Measurements from ENCODE around the gene MRM1. TPM values are rescaled to one million over a fixed set of nuclear protein-coding genes. Genes with fewer than 3 reads are reported as not detected.
A peak's percentile ranks its signal among the peaks of the same experiment; 100 is the strongest.

Gene MRM1
- total and polyA plus RNA-seq, 2 experiments from 2014 or later = 9.5 to 10.0 TPM

GRCh38 chr17:36632916-36633771 lies 31.8 kb downstream of the MRM1 start:
- Histone ChIP-seq H3K36me3 (no peaks in the 10 kb centered on the region), H3K9me3 (ENCODE audit: low read depth) (no peaks in the 10 kb centered on the region), H3K27ac (no peak overlapping the region), H3K27me3 (peaks cover 36% of the 10 kb centered on the region), H3K4me3 (no peak overlapping the region), H3K4me1 (ENCODE audit: low read depth) (peaks cover 9% of the 10 kb centered on the region)
- no peak for TF ChIP-seq CTCF (IDR thresholded peaks at IDR 0.05; ENCODE audit: low read depth, low read length)
- no peak for DNase-seq (ENCODE audit: low read depth in 1 of 2, low spot score in 1 of 2)

GRCh38 chr17:36640346-36640745 lies 39.0 kb downstream of the MRM1 start:
- Histone ChIP-seq H3K36me3 (no peaks in the 10 kb centered on the region), H3K27me3 (peaks cover 61% of the 10 kb centered on the region), H3K4me3 (no peak overlapping the region), H3K27ac (no peak overlapping the region), H3K9me3 (ENCODE audit: low read depth) (no peaks in the 10 kb centered on the region), H3K4me1 (ENCODE audit: low read depth) (no peaks in the 10 kb centered on the region)
- DNase-seq (ENCODE audit: low read depth in 1 of 2, low spot score in 1 of 2) = no peak
- TF ChIP-seq CTCF (IDR thresholded peaks at IDR 0.05; ENCODE audit: low read depth, low read length) = no peak

GRCh38 chr17:36640836-36641235 lies 39.5 kb downstream of the MRM1 start:
- Histone ChIP-seq H3K4me1 (ENCODE audit: low read depth) (no peaks in the 10 kb centered on the region), H3K9me3 (ENCODE audit: low read depth) (no peaks in the 10 kb centered on the region), H3K4me3 (no peak overlapping the region), H3K27ac (no peak overlapping the region), H3K36me3 (no peaks in the 10 kb centered on the region), H3K27me3 (peaks cover 61% of the 10 kb centered on the region)
- TF ChIP-seq CTCF (IDR thresholded peaks at IDR 0.05; ENCODE audit: low read depth, low read length) = no peak
- no peak for DNase-seq (ENCODE audit: low read depth in 1 of 2, low spot score in 1 of 2)

GRCh38 chr17:36641331-36641876 lies 40.0 kb downstream of the MRM1 start:
- H3K4me3 ChIP-seq = peak overlapping the region; percentile 41
- no peaks in the 10 kb centered on the region for H3K36me3 ChIP-seq
- peaks cover 61% of the 10 kb centered on the region for H3K27me3 ChIP-seq
- TF ChIP-seq CTCF (IDR thresholded peaks at IDR 0.05; ENCODE audit: low read depth, low read length) = no peak
- DNase-seq (ENCODE audit: low read depth in 1 of 2, low spot score in 1 of 2) = peak in 1 of 2 donors; percentile 37
- no peak overlapping the region for H3K27ac ChIP-seq
- no peaks in the 10 kb centered on the region for H3K4me1 ChIP-seq (ENCODE audit: low read depth)
- H3K9me3 ChIP-seq (ENCODE audit: low read depth) = no peaks in the 10 kb centered on the region

- Histone ChIP-seq H3K36me3 (no peaks in the 10 kb centered on the region), H3K27me3 (peaks cover 61% of the 10 kb centered on the region), H3K4me3 (peak overlapping the region; percentile 41), H3K27ac (no peak overlapping the region), H3K9me3 (ENCODE audit: low read depth) (no peaks in the 10 kb centered on the region), H3K4me1 (ENCODE audit: low read depth) (no peaks in the 10 kb centered on the region)
- DNase-seq (ENCODE audit: low read depth in 1 of 2, low spot score in 1 of 2) = peak in 1 of 2 donors; percentile 40
- no peak for TF ChIP-seq CTCF (IDR thresholded peaks at IDR 0.05; ENCODE audit: low read depth, low read length)
These were observed 40.8 kb downstream of the MRM1 start for GRCh38 chr17:36641877-36642845.
